OCI-LY7 (cell line): ENCODE data around the gene UGT1A7. TPM values are rescaled to one million over a fixed set of nuclear protein-coding genes. Genes with fewer than 3 reads are reported as not detected.

ENCODE experiments used
- BruUV-seq: library from RNA; stranded (reverse); fragments of 400-500 nt; replicated peaks from 2 replicates; lab custom pipeline; 2021; lab: Mats Ljungman, UMichigan
- CTCF ChIA-PET: fragments of 300-600 bp; sonication (Branson Sonifier 250); formaldehyde crosslinking; loops from one replicate; lab custom pipeline; 2022; ENCODE audit warnings: antibody characterized with exemption; ENCODE audit not compliant: unreplicated experiment; lab: Charles Lee
- POLR2A ChIA-PET: fragments of 300-600 bp; sonication (Branson Sonifier 250); formaldehyde crosslinking; loops from one replicate; lab custom pipeline; 2022; ENCODE audit warnings: antibody characterized with exemption; lab: Charles Lee
- DNase-seq: peaks from one replicate; pipeline ENCODE4 v3.0.0-alpha.2; 2015; ENCODE audit warnings: low spot score
- H2AFZ ChIP-seq: fragments of 200-600 bp; sonication (generic), shearing (Covaris generic); 2 replicates; pipeline ENCODE4 v1.6.1; 2014; ENCODE audit warnings: mild to moderate bottlenecking, antibody characterized with exemption, low read length, moderate library complexity
- H3K27ac ChIP-seq: fragments of 200-600 bp; sonication (generic); 2 replicates; pipeline ENCODE4 v1.5.1; 2014; ENCODE audit warnings: mixed run types, low read depth, mild to moderate bottlenecking, moderate library complexity, low read length, inconsistent platforms; ENCODE audit not compliant: poor library complexity, severe bottlenecking
- H3K36me3 ChIP-seq: fragments of 200-600 bp; sonication (generic); 2 replicates; pipeline ENCODE4 v1.6.1; 2014; ENCODE audit warnings: mild to moderate bottlenecking, antibody characterized with exemption, low read length, moderate library complexity, mixed read lengths; ENCODE audit not compliant: insufficient read depth
- H3K4me1 ChIP-seq: fragments of 200-600 bp; sonication (generic); 2 replicates; pipeline ENCODE4 v1.5.1; 2014; ENCODE audit warnings: mild to moderate bottlenecking, low read length; ENCODE audit not compliant: insufficient read depth, poor library complexity, severe bottlenecking
- H3K4me2 ChIP-seq: fragments of 200-600 bp; sonication (generic); 2 replicates; pipeline ENCODE4 v1.6.1; 2014; ENCODE audit warnings: mild to moderate bottlenecking, low read length
- H3K4me3 ChIP-seq: fragments of 200-600 bp; sonication (generic); 2 replicates; pipeline ENCODE4 v1.5.1; 2014; ENCODE audit warnings: mild to moderate bottlenecking, low read depth, low read length; ENCODE audit not compliant: poor library complexity, severe bottlenecking
- H3K79me2 ChIP-seq: fragments of 200-600 bp; sonication (generic); 2 replicates; pipeline ENCODE4 v1.6.1; 2016; ENCODE audit warnings: low read depth, mild to moderate bottlenecking, low read length, moderate library complexity, mixed read lengths; ENCODE audit not compliant: insufficient read depth
- H3K9me2 ChIP-seq: fragments of 200-600 bp; sonication (generic); 2 replicates; pipeline ENCODE4 v1.6.1; 2016; ENCODE audit warnings: mild to moderate bottlenecking, low read length, mixed read lengths; ENCODE audit not compliant: insufficient read depth
- H3K9me3 ChIP-seq: fragments of 200-600 bp; sonication (generic); 2 replicates; pipeline ENCODE4 v1.6.1; 2014; ENCODE audit warnings: mild to moderate bottlenecking, mixed run types, low read length, mixed read lengths
- H4K20me1 ChIP-seq: fragments of 200-600 bp; sonication (generic); 2 replicates; pipeline ENCODE4 v1.6.1; 2014; ENCODE audit warnings: mild to moderate bottlenecking, antibody characterized with exemption, low read length, moderate library complexity, mixed read lengths; ENCODE audit not compliant: insufficient read depth
- CTCF ChIP-seq: fragments of 200-600 bp; sonication (generic); conservative IDR thresholded peaks from 2 replicates; pipeline ENCODE4 v1.5.1; 2014; ENCODE audit warnings: mild to moderate bottlenecking, antibody characterized with exemption, low read length, moderate library complexity, mixed read lengths
- EZH2phosphoT487 ChIP-seq: fragments of 200-600 bp; sonication (generic); IDR thresholded peaks from 2 replicates; pipeline ENCODE4 v1.6.1; 2018; ENCODE audit warnings: low read depth, borderline replicate concordance, mild to moderate bottlenecking, mixed run types, antibody characterized with exemption, low read length, moderate library complexity, mixed read lengths
- intact Hi-C: fragments of 100-400 bp; cut with micrococcal nuclease; formaldehyde crosslinking; loops from one replicate; pipeline ENCODE4 v1.10.0; 2022; ENCODE audit not compliant: unreplicated experiment
- total RNA-seq, 2 experiments: library from RNA; depleted of rRNA in 1 of 2; stranded (reverse); fragments of >200 nt in 1 of 2; shearing (Covaris generic) in 1 of 2; gene quantifications; 2 replicates each; pipeline ENCODE4 v1.2.3, GENCODE V29; 2014 to 2022

The UGT1A7 gene
- total RNA-seq, 2 experiments from 2014 or later = not detected

GRCh38 chr2:233811087-233811486 is 129.4 kb downstream of the UGT1A7 start:
- H3K27ac ChIP-seq = no peak overlapping the region
- no peaks in the 10 kb centered on the region for H3K36me3 ChIP-seq
- no peaks in the 10 kb centered on the region for H3K9me3 ChIP-seq
- POLR2A ChIA-PET = interaction anchor here (0.6 kb wide), 1 partner anchor 616 kb away, joined by 7 read pairs; no protein-coding TSS in a partner anchor
- DNase-seq = no peak
- TF ChIP-seq CTCF = no peak
- TF ChIP-seq EZH2phosphoT487 = no peak
- no peaks in the 10 kb centered on the region for H3K79me2 ChIP-seq
- intact Hi-C loops = no loop called here
- H2AFZ ChIP-seq = no peak overlapping the region
- H3K4me2 ChIP-seq = no peak overlapping the region
- BruUV-seq = no TSS peak
- CTCF ChIA-PET = no interaction called here
- no peak overlapping the region for H3K4me3 ChIP-seq
- H3K9me2 ChIP-seq = no peaks in the 10 kb centered on the region
- no peaks in the 10 kb centered on the region for H3K4me1 ChIP-seq
- H4K20me1 ChIP-seq = no peaks in the 10 kb centered on the region

- DNase-seq = no peak
- POLR2A ChIA-PET = no interaction called here
These were observed 130.0 kb downstream of the UGT1A7 start for GRCh38 chr2:233811732-233812131.

More at GRCh38 chr2:233811732-233812131, 130.0 kb downstream of the UGT1A7 start:
- BruUV-seq = no TSS peak
- TF ChIP-seq EZH2phosphoT487 (no peak), CTCF (no peak)
- Histone ChIP-seq H3K9me3 (no peaks in the 10 kb centered on the region), H3K4me3 (no peak overlapping the region), H3K4me2 (no peak overlapping the region), H3K4me1 (no peaks in the 10 kb centered on the region), H3K79me2 (no peaks in the 10 kb centered on the region), H4K20me1 (no peaks in the 10 kb centered on the region), H2AFZ (no peak overlapping the region), H3K36me3 (no peaks in the 10 kb centered on the region), H3K9me2 (no peaks in the 10 kb centered on the region), H3K27ac (no peak overlapping the region)
- CTCF ChIA-PET = no interaction called here
- intact Hi-C loops = no loop called here
